Stimulated activated CD4-positive, alpha-beta T cell treated with anti-CD3 and anti-CD28 coated beads, Interleukin-12 subunit alpha, Interleukin-12 subunit beta, amount 100 ng/mL, for 48 hours (primary cell): ENCODE results near the gene IRGM.
A peak's percentile ranks its signal among the peaks of the same experiment; 100 is the strongest.
"Not testable (repeated sequence)": the region's sequence is repeated elsewhere in the genome, so short reads cannot be mapped to it uniquely, and the experiment has no call there.

Experiments
- DNase-seq, 3 donors: peaks; one replicate each; pipeline ENCODE4 v3.0.0-alpha.2; 2020; ENCODE audit warnings: low read depth in 2 of 3, low spot score in 1 of 3

Gene IRGM

DNA sequence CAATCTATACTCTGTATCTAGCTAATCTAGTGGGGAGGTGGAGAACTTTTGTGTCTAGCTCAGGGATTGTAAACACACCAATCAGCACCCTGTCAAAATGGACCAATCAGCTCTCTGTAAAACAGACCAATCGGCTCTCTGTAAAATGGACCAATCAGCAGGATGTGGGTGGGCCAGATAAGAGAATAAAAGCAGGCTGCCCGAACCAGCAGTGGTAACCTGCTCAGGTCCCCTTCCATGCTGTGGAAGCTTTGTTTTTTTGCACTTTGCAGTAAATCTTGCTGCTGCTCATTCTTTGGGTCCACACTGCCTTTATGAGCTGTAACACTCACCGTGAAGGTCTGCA lies at the start of gene IRGM:
IRGM (plus strand) TSS at position 214 of the 346 bp plus-strand sequence. CDS start 1,603 bp downstream, outside the sequence.
- DNase-seq = peak in 1 of 3 donors; percentile 2

- no peak for DNase-seq
Measured at GRCh38 chr5:150797384-150797783, 48.9 kb upstream of the IRGM start.

GRCh38 chr5:150801117-150801927 lies 45.0 kb upstream of the IRGM start:
- DNase-seq = no peak

DNA sequence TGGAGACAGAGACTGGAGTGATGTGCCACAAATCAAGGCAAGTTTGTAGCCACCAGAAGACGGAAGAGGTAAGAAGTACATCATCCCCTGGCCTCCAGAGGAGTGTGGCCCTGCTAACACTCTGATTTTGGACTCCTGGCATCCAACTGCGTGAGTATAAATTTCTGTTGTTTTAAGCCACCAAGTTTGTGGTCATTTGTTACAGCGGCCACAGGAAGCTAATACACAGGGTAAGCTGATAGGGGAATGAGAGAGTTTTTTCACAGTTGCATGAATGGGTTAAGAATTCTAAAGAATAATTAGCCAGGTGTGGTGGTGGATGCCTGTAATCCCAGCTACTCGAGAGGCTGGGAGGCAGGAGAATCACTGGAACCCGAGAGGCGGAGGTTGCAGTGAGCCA lies 41.9 kb upstream of the IRGM start:
- no peak for DNase-seq

DNA sequence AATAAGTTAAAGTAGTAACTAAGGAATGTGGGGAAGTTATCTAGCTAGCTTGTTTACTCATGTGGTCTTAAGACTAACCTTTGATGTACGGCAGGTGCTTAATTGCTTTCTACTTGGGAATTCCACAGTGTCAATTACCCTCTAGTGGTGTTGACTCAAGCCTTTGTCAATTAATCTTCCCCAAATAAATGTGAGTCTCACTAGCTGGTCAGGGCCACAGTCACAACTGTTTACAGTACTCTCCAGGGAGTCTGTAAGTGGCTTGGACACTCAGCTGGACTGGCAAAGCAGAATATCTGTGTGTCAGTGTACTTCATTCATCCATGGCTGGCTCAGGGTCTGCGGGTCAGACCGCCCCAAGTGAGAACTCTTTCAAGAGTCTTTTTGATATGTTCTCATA lies 37.0 kb upstream of the IRGM start:
- DNase-seq = no peak

DNA sequence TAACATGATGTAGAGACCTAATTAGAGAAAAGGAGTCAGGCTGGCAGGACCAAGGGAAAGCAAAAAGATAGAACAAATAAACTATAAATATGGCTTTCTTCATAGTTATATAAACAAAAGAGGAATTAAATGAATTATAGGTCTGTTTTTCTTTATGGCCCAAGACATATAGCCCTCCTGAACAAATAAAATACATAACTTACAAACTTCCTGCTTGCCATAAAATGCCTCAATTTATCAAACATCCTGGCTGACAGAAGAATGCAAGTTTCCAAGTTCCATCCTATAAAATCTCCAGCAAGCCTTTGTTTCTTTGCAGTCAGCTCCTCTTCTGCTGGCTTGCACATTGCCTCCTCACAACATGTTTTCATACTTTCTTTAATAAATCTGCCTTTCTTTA lies 31.3 kb upstream of the IRGM start:
- no peak for DNase-seq

GRCh38 chr5:150816946-150817345 lies 29.4 kb upstream of the IRGM start:
- no peak for DNase-seq

DNA sequence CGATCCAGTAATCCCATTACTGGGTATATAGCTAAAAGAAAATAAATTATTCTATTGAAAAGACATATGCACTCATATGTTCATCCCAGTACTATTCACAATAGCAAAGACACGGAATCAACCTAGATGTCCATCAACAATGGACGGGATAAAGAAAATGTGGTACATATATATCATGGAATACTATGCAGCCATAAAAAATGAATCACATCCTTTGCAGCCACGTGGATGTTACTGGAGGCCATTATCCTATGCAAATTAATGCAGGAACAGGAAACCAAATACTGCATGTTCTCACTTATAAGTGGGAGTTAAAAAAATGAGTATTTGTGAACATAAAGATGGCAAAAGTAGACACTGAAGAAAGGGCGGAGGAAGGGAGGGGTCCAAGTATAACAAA lies 16.6 kb upstream of the IRGM start:
- no peak for DNase-seq

- DNase-seq = not testable (repeated sequence)
Measured at GRCh38 chr5:150831821-150832220, 14.5 kb upstream of the IRGM start.

GRCh38 chr5:150836064-150836463 lies 10.3 kb upstream of the IRGM start:
- no peak for DNase-seq

DNA sequence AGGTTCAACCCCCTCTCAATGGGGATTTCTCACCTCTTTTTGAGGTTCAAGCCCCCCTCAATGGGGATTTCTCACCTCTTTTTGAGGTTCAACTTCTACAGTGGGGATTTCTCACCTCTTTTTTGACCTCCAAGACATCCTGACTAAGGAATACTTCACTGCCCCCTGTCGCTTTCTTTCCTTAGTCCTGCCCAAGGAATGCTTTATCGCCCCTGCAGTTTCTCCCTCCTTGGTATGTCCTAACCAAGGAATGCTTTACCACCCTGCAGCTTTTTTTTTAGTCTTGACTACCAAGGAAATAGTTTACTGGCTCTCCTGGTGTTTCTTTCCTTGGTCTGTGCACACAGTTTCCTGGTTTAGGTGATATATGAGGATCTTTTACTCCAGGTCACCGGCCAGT lies 9.6 kb upstream of the IRGM start:
- DNase-seq = no peak

DNA sequence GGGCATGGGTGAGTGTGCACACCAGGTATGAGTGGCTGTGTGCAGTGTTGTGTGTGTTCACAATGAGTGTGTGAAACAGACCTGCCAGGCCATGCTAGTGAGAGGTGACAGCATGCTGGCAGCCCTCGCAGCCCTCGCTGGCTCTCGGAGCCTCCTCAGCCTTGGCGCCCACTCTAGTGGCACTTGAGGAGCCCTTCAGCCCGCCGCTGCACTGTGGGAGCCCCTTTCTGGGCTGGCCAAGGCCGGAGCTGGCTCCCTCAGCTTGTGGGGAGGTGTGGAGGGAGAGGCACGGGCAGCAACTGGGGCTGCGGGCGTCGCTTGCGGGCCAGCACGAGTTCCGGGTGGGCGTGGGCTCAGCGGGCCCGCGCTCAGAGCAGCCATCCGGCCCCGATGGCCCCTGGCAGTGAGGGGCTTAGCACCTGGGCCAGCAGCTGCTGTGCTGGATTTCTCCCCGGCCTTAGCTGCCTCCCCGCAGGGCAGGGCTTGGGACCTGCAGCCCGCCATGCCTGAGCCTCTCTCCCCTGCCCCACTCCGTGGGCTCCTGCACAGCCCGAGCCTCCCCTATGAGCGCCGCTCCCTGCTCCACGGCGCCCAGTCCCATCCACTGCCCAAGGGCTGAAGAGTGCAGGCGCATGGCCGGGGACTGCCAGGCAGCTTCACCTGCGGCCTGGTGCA lies 999 bp upstream of the IRGM start:
- DNase-seq = not testable (repeated sequence)

GRCh38 chr5:150846654-150847333 lies 473 bp downstream of the IRGM start:
- peak; percentile 40 to 79 (median 48) for DNase-seq

DNA sequence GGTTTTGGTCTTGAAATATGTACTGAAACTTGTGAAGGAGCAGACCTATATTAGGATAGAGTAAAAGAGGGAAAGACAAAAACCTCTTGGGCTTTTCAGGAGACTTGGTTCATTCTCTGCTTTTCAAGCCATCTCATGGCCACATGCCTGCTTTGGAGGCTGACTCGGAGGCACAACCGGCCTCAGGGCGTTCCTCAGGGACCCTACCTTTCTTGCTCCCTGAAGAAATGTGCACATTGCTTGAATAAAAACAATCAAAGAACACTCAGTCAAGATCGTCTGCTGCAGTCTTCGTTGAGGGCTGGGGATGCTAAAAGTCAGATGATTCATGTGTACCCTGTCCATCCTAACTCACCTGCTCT lies 994 bp downstream of the IRGM start:
- no peak for DNase-seq

- DNase-seq = no peak
Measured at GRCh38 chr5:150848271-150848670, 1.9 kb downstream of the IRGM start.

- no peak for DNase-seq
Measured at GRCh38 chr5:150851039-150851438, 4.7 kb downstream of the IRGM start.

DNA sequence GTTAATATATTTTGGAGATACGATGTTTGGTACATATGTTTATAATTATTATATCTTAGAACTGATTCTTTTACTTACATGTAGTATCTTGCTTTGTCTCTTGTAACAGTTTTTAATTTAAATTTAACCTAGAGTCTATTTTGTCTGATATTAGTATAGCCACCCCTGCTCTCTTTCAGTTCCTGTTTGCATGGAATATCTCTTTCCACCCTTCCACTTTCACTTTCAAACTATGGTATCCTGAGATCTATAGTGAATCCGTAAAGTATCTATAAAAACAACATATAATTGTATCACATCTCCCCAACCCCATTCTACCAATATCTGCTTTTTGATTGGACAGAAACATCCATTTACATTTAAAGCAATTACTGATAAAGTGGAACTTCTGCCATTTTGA lies 7.2 kb downstream of the IRGM start:
- DNase-seq = no peak

DNA sequence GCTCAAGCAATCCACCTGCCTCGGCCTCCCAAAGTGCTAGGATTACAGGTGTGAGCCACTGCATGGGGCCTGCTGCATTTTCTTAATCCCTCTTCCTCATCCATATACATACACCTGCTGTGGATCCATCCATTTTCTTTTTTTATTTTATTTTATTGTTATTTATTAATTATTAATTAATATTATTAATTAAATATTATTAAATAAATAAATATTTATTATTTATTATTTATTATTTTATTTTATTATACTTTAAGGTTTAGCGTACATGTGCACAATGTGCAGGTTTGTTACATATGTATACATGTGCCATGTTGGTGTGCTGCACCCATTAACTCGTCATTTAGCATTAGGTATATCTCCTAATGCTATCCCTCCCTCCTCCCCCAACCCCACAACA lies 10.4 kb downstream of the IRGM start:
- not testable (repeated sequence) for DNase-seq

GRCh38 chr5:150860246-150860821 lies 14.0 kb downstream of the IRGM start:
- DNase-seq = no peak

DNA sequence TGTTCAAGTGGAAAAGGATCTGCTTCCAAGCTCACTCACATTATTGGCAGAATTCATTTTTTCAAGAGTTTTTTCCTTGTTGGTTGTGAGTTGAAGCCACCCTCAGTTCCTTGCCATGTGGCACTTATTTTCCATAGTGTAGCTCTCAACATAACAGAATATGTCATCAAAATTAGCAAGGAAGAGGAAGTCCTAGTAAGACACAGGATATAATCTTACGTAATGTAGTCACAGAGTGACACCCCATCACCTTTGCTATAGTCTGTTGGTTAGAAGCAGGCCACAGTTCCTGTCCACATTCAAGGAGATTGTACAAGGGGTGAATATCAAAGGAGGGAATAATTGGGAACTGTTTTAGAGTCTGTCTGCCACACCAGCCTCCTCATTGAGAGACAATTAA lies 15.7 kb downstream of the IRGM start:
- no peak for DNase-seq

- DNase-seq = no peak
Measured at GRCh38 chr5:150879358-150879757, 33.0 kb downstream of the IRGM start.
